H9 (cell line): ENCODE results near the gene ATE1. TPM values are rescaled to one million over a fixed set of nuclear protein-coding genes. Genes with fewer than 3 reads are reported as not detected.

ENCODE experiments used
- DNase-seq: peaks from one replicate; pipeline ENCODE4 v3.0.0-alpha.2; 2017
- H2AFZ ChIP-seq: one replicate; pipeline ENCODE4 v1.6.1; 2013; ENCODE audit warnings: mild to moderate bottlenecking, low read length, control low read depth, moderate library complexity
- H2AK5ac ChIP-seq: 2 replicates; pipeline ENCODE4 v1.6.1; 2013; ENCODE audit warnings: low read length, control low read depth, mixed read lengths; ENCODE audit not compliant: insufficient read length
- H2BK120ac ChIP-seq: one replicate; pipeline ENCODE4 v1.6.1; 2013; ENCODE audit warnings: low read depth, mild to moderate bottlenecking, low read length, control low read depth, inconsistent platforms; ENCODE audit not compliant: poor library complexity, severe bottlenecking
- H2BK12ac ChIP-seq: 2 replicates; pipeline ENCODE4 v1.6.1; 2013; ENCODE audit warnings: low read length, control low read depth, mixed read lengths, low read depth; ENCODE audit not compliant: insufficient read length
- H2BK15ac ChIP-seq: 2 replicates; pipeline ENCODE4 v1.6.1; 2013; ENCODE audit warnings: low read depth, low read length, control low read depth
- H2BK20ac ChIP-seq: one replicate; pipeline ENCODE4 v1.6.1; 2013; ENCODE audit warnings: low read depth, mild to moderate bottlenecking, low read length, control low read depth, inconsistent platforms; ENCODE audit not compliant: poor library complexity, severe bottlenecking
- H2BK5ac ChIP-seq: 2 replicates; pipeline ENCODE4 v1.6.1; 2013; ENCODE audit warnings: low read length, control low read depth, mixed read lengths; ENCODE audit not compliant: insufficient read length
- H3K14ac ChIP-seq: 2 replicates; pipeline ENCODE4 v1.6.1; 2013; ENCODE audit warnings: low read length, control low read depth; ENCODE audit not compliant: insufficient read depth
- H3K18ac ChIP-seq: 2 replicates; pipeline ENCODE4 v1.6.1; 2013; ENCODE audit warnings: low read depth, mild to moderate bottlenecking, mixed read lengths, low read length, control low read depth; ENCODE audit not compliant: insufficient read length
- H3K23ac ChIP-seq: 2 replicates; pipeline ENCODE4 v1.6.1; 2013; ENCODE audit warnings: low read length, control low read depth, mixed read lengths, low read depth; ENCODE audit not compliant: insufficient read length
- H3K23me2 ChIP-seq: 2 replicates; pipeline ENCODE4 v1.6.1; 2013; ENCODE audit warnings: low read depth, mild to moderate bottlenecking, mixed read lengths, low read length, control low read depth; ENCODE audit not compliant: insufficient read length, poor library complexity, severe bottlenecking
- H3K27ac ChIP-seq: 2 replicates; pipeline ENCODE4 v1.5.1; 2013; ENCODE audit warnings: low read length, control low read depth, mixed read lengths, low read depth; ENCODE audit not compliant: insufficient read length
- H3K27me3 ChIP-seq: 2 replicates; pipeline ENCODE4 v1.6.1; 2013; ENCODE audit warnings: low read length, control low read depth, inconsistent platforms; ENCODE audit not compliant: insufficient read depth
- H3K4ac ChIP-seq: 2 replicates; pipeline ENCODE4 v1.6.1; 2013; ENCODE audit warnings: low read depth, mild to moderate bottlenecking, control low read depth, inconsistent platforms, low read length, moderate library complexity
- H3K4me1 ChIP-seq: 2 replicates; pipeline ENCODE4 v1.6.1; 2013; ENCODE audit warnings: low read length, control low read depth, inconsistent platforms; ENCODE audit not compliant: insufficient read depth
- H3K4me2 ChIP-seq: 2 replicates; pipeline ENCODE4 v1.6.1; 2013; ENCODE audit warnings: low read length, control low read depth, mixed read lengths; ENCODE audit not compliant: insufficient read length, insufficient read depth
- H3K56ac ChIP-seq: 2 replicates; pipeline ENCODE4 v1.6.1; 2013; ENCODE audit warnings: low read depth, mild to moderate bottlenecking, mixed read lengths, low read length, control low read depth; ENCODE audit not compliant: insufficient read length
- H3K79me1 ChIP-seq: 2 replicates; pipeline ENCODE4 v1.6.1; 2013; ENCODE audit warnings: low read depth, mild to moderate bottlenecking, moderate library complexity, low read length, control low read depth, inconsistent platforms; ENCODE audit not compliant: insufficient read depth, poor library complexity, severe bottlenecking
- H3K79me2 ChIP-seq: 2 replicates; pipeline ENCODE4 v1.6.1; 2013; ENCODE audit warnings: low read length, control low read depth, inconsistent platforms; ENCODE audit not compliant: insufficient read depth
- H3K9ac ChIP-seq: 2 replicates; pipeline ENCODE4 v1.6.1; 2013; ENCODE audit warnings: low read length, control low read depth, mixed read lengths; ENCODE audit not compliant: insufficient read length; ENCODE audit errors: extremely low read depth
- H3K9me3 ChIP-seq: one replicate; pipeline ENCODE4 v1.6.1; 2013; ENCODE audit warnings: low read depth, low read length, inconsistent platforms; ENCODE audit not compliant: control insufficient read depth
- H3T11ph ChIP-seq: one replicate; pipeline ENCODE4 v1.6.1; 2013; ENCODE audit warnings: mild to moderate bottlenecking, low read length, control low read depth, inconsistent platforms
- H4K20me1 ChIP-seq: one replicate; pipeline ENCODE4 v1.6.1; 2013; ENCODE audit not compliant: control insufficient read depth, insufficient read length, insufficient read depth
- H4K5ac ChIP-seq: 2 replicates; pipeline ENCODE4 v1.6.1; 2013; ENCODE audit warnings: low read depth, mild to moderate bottlenecking, mixed read lengths, low read length, control low read depth; ENCODE audit not compliant: insufficient read length
- H4K8ac ChIP-seq: replicated peaks from 2 replicates; pipeline ENCODE4 v1.6.1; 2013; ENCODE audit warnings: low read length, control low read depth, mixed read lengths, low read depth; ENCODE audit not compliant: insufficient read length
- H4K91ac ChIP-seq: 2 replicates; pipeline ENCODE4 v1.6.1; 2013; ENCODE audit warnings: low read depth, mild to moderate bottlenecking, moderate library complexity, mixed read lengths, low read length, control low read depth; ENCODE audit not compliant: insufficient read length
- H3K27ac Mint-ChIP-seq, 3 experiments: 2 replicates in 2 of 3; 3 replicates in 1 of 3; pipeline ENCODE4 v1.8.0; 2020 to 2021; ENCODE audit warnings: mixed read lengths in 3 of 3, mild to moderate bottlenecking in 1 of 3, moderate library complexity in 1 of 3
- H3K27me3 Mint-ChIP-seq: 2 replicates; pipeline ENCODE4 v1.8.0; 2021; ENCODE audit warnings: low read depth, mild to moderate bottlenecking, moderate library complexity, mixed read lengths
- H3K36me3 Mint-ChIP-seq, 3 experiments: 2 replicates in 2 of 3; 3 replicates in 1 of 3; pipeline ENCODE4 v1.8.0; 2020 to 2021; ENCODE audit warnings: low read depth in 3 of 3, mixed read lengths in 3 of 3; ENCODE audit not compliant: insufficient read depth in 1 of 3
- H3K4me1 Mint-ChIP-seq, 2 experiments: 2 replicates each; pipeline ENCODE4 v1.8.0; 2020; ENCODE audit warnings: mixed read lengths in 2 of 2
- H3K4me3 Mint-ChIP-seq, 2 experiments: 2 replicates in 1 of 2; 3 replicates in 1 of 2; pipeline ENCODE4 v1.8.0; 2020 to 2021; ENCODE audit warnings: mild to moderate bottlenecking in 2 of 2, mixed read lengths in 2 of 2, moderate library complexity in 1 of 2
- H3K9me3 Mint-ChIP-seq, 2 experiments: 2 replicates in 1 of 2; 3 replicates in 1 of 2; pipeline ENCODE4 v1.8.0; 2020; ENCODE audit warnings: mild to moderate bottlenecking in 2 of 2, mixed read lengths in 2 of 2, moderate library complexity in 1 of 2
- CTCF ChIP-seq: fragments of 200-600 bp; sonication (generic); conservative IDR thresholded peaks from 3 replicates; pipeline ENCODE4 v1.8.0; 2021; ENCODE audit warnings: antibody characterized with exemption, mild to moderate bottlenecking
- total RNA-seq: library from RNA; stranded (reverse); gene quantifications from 2 replicates; pipeline ENCODE4 v1.2.1, GENCODE V29; 2021

ATE1 gene
- total RNA-seq, 1 experiment from 2014 or later = 29.0 TPM

GRCh38 chr10:121841862-121842261 lies 86.0 kb downstream of the ATE1 start:
- Histone ChIP-seq H3K4ac (no peak overlapping the region), H3K27me3 (no peaks in the 10 kb centered on the region), H3K79me1 (no peaks in the 10 kb centered on the region), H4K20me1 (no peaks in the 10 kb centered on the region), H3K27ac (no peak overlapping the region), H2AK5ac (no peak overlapping the region), H3K23ac (no peak overlapping the region), H2AFZ (no peak overlapping the region), H3K9me3 (no peaks in the 10 kb centered on the region), H3K4me1 (no peaks in the 10 kb centered on the region), H3K23me2 (no peaks in the 10 kb centered on the region), H4K5ac (no peak overlapping the region), H3K4me2 (no peak overlapping the region), H3K56ac (no peak overlapping the region), H4K91ac (no peak overlapping the region), H2BK12ac (no peak overlapping the region), H2BK15ac (no peak overlapping the region), H3T11ph (no peak overlapping the region), H2BK5ac (no peak overlapping the region), H3K14ac (no peak overlapping the region), H2BK120ac (no peak overlapping the region), H2BK20ac (no peak overlapping the region), H4K8ac (no peak overlapping the region), H3K79me2 (no peaks in the 10 kb centered on the region), H3K9ac (no peak overlapping the region), H3K18ac (no peak overlapping the region)
- peaks cover 0 to 2% of the 10 kb centered on the region in 2 experiments; a peak in 1 of 5 replicates for H3K9me3 Mint-ChIP-seq
- no peak for DNase-seq
- H3K27ac Mint-ChIP-seq = no peak overlapping the region; a peak in 1 of 7 replicates
- H3K36me3 Mint-ChIP-seq = peaks cover 8 to 17% (median 15%) of the 10 kb centered on the region in 3 experiments; a peak in 6 of 7 replicates
- peaks cover 9 to 10% of the 10 kb centered on the region in 2 experiments for H3K4me1 Mint-ChIP-seq
- H3K27me3 Mint-ChIP-seq = no peaks in the 10 kb centered on the region
- TF ChIP-seq CTCF = no peak
- no peak overlapping the region for H3K4me3 Mint-ChIP-seq
